Heart left ventricle (tissue), 16 donors: ENCODE results near the gene SOX18. TPM values are rescaled to one million over a fixed set of nuclear protein-coding genes. Genes with fewer than 3 reads are reported as not detected.

ENCODE experiments used
- ATAC-seq, 4 donors: fragments of 200-7000 bp; cut with Tn5 transposase; one replicate each; pipeline ENCODE4 v1.9.1; 2020 to 2022; ENCODE audit warnings: moderate library complexity in 4 of 4, mild to moderate bottlenecking in 3 of 4, moderate number of reproducible peaks in 1 of 4
- DNase-seq, 5 donors: peaks; one replicate each; pipeline ENCODE4 v3.0.0-alpha.2; 2020
- H3K27ac ChIP-seq, 12 donors: fragments of 200-600 bp; sonication (generic) in 4 of 12; one replicate each; pipeline versions ENCODE4 v1.5.0 to v1.8.0; 2016 to 2022; ENCODE audit warnings: mild to moderate bottlenecking in 2 of 12
- H3K27me3 ChIP-seq, 9 donors: fragments of 200-600 bp; sonication (generic) in 2 of 9; one replicate each; pipeline versions ENCODE4 v1.5.1 to v1.8.0; 2016 to 2022; ENCODE audit warnings: mild to moderate bottlenecking in 3 of 9
- H3K36me3 ChIP-seq, 9 donors: fragments of 200-600 bp; sonication (generic) in 2 of 9; one replicate each; pipeline versions ENCODE4 v1.5.0 to v1.8.0; 2018 to 2022; ENCODE audit warnings: mild to moderate bottlenecking in 2 of 9
- H3K4me1 ChIP-seq, 12 donors: fragments of 200-600 bp; sonication (generic) in 4 of 12; one replicate each; pipeline versions ENCODE4 v1.5.0 to v1.8.0; 2016 to 2022; ENCODE audit warnings: mild to moderate bottlenecking in 3 of 12
- H3K4me3 ChIP-seq, 12 donors: fragments of 200-600 bp; sonication (generic) in 4 of 12; one replicate each; pipeline versions ENCODE4 v1.5.0 to v1.8.0; 2017 to 2022; ENCODE audit warnings: mild to moderate bottlenecking in 9 of 12, moderate library complexity in 4 of 12
- H3K9me3 ChIP-seq, 12 donors: fragments of 200-600 bp; sonication (generic) in 4 of 12; one replicate each; pipeline versions ENCODE4 v1.5.0 to v1.8.0; 2016 to 2022; ENCODE audit warnings: mild to moderate bottlenecking in 1 of 12
- CTCF ChIP-seq, 12 donors: fragments of 200-600 bp; sonication (generic) in 4 of 12; IDR thresholded peaks; one replicate each; pipeline versions ENCODE4 v1.5.0 to v1.8.0; 2018 to 2022; ENCODE audit warnings: antibody characterized with exemption in 12 of 12, mild to moderate bottlenecking in 5 of 12
- POLR2A ChIP-seq, 2 donors: fragments of 450-650 bp; IDR thresholded peaks; one replicate each; pipeline ENCODE4 v1.6.1; 2017; ENCODE audit warnings: antibody characterized with exemption in 2 of 2, mild to moderate bottlenecking in 2 of 2, moderate library complexity in 2 of 2
- WGBS, 4 donors: extraction: QIAGEN DNeasy Blood & Tissue Kit in 2 of 4; methylation state at CpG; one replicate each; pipeline versions ENCODE4 v1.1.5 to v1.1.7; 2013 to 2018; 5-methylcytosine and 5-hydroxymethylcytosine counted together
- intact Hi-C, 10 donors: fragments of 100-400 bp; cut with DNase I; formaldehyde crosslinking; loops; one replicate each; pipeline versions ENCODE4 v1.11.1 to v1.14.2; 2022
- polyA plus RNA-seq, 2 donors: library from polyadenylated mRNA; stranded (reverse); fragments of 200-250 nt; gene quantifications; one replicate each; pipeline ENCODE4 v1.2.3, GENCODE V29; 2013
- total RNA-seq, 9 donors: library from RNA; depleted of rRNA in 2 of 9; stranded (reverse); fragments of >200 nt in 2 of 9; fragmentation: NEBNext Ultra II Directional in 3 of 9; extraction: Animal tissue kit (Norgen Biotek cat#: 25700) in 3 of 9; gene quantifications; one replicate each; pipeline versions ENCODE4 v1.1.0 to v1.2.4, GENCODE V29; 2016 to 2023
- donor health status: ischemic (EF 13 %, LVEDD 7.1; RV severe dilation, severe dysfunction).
- donor health status: healthy with polysubstance abuse.
- donor health status: DM: no; HTN: yes; CAD: no.
- donor health status: DM: no; HTN: no; CAD: no.
- donor health status: ischemic (EF 25% LVEDD 6.9; RV normal size, moderate dysfunction).
- donor health status: ischemic (EF 25% LVEDD 5.7; RV mildly dilated, moderate dysfunction).
- donor health status: healthy.
- donor health status: DM: yes; HTN: yes; CAD: no.
- donor health status: ischemic (EF 35%, LVEDD 5.7; RV mildly dilated, moderate dysfunction).
- donor health status: nonischemic (EF 11% LVEDD 7.7; RV severe dilation, severe dysfunction).
- donor health status: DM: yes; HTN: yes; CAD: no.
- donor health status: PGD.
- donor health status: ischemic (EF 29% LVEDD 5.4; RV normal size, mild dysfunction).
- donor health status: nonischemic (EF 23%, LVEDD 6.1; RV moderate dilation, normal function).

Gene SOX18
- total and polyA plus RNA-seq, 11 donors: 23.5 to 75.9 (median 48.2) TPM

GRCh38 chr20:64069209-64069613 is 19.8 kb upstream of the SOX18 start:
- DNase-seq: no peak
- H3K4me3 ChIP-seq: no peak overlapping the region
- H3K9me3 ChIP-seq: no peaks in the 10 kb centered on the region
- no peak for ATAC-seq
- peaks cover 0 to 27% (median 19%) of the 10 kb centered on the region in 9 donors for H3K36me3 ChIP-seq
- WGBS, 4 donors: 88 to 93% (median 93%) methylated on average over 8 to 20 of the region's 20 CpGs
- intact Hi-C loops: loop anchor here in 1 of 10 donors (10.0 kb wide), 1 partner anchor 174 kb away; the partner anchor contains the start of gene DNAJC5
- no peak for TF ChIP-seq CTCF (IDR thresholded peaks at IDR 0.05)
- TF ChIP-seq POLR2A (IDR thresholded peaks at IDR 0.05): no peak
- H3K4me1 ChIP-seq: peaks cover 0 to 27% (median 5%) of the 10 kb centered on the region in 12 donors
- no peaks in the 10 kb centered on the region for H3K27me3 ChIP-seq
- H3K27ac ChIP-seq: no peak overlapping the region

- no peak overlapping the region for H3K4me3 ChIP-seq
- H3K27ac ChIP-seq: no peak overlapping the region
- H3K27me3 ChIP-seq: no peaks in the 10 kb centered on the region
- no peak for ATAC-seq
- no peak for TF ChIP-seq CTCF (IDR thresholded peaks at IDR 0.05)
- no peak for TF ChIP-seq POLR2A (IDR thresholded peaks at IDR 0.05)
- H3K9me3 ChIP-seq: no peaks in the 10 kb centered on the region
- intact Hi-C loops: loop anchor here in 1 of 10 donors (10.0 kb wide), 1 partner anchor 174 kb away; the partner anchor contains the start of gene DNAJC5
- H3K36me3 ChIP-seq: peaks cover 0 to 21% (median 14%) of the 10 kb centered on the region in 9 donors
- DNase-seq: no peak
- WGBS, 4 donors: 78 to 92% (median 85%) methylated on average over 10 to 12 of the region's 12 CpGs
- H3K4me1 ChIP-seq: peaks cover 2 to 33% (median 11%) of the 10 kb centered on the region in 12 donors
Measured at GRCh38 chr20:64068386-64069208, 19.2 kb upstream of the SOX18 start.

- ATAC-seq (no peak), DNase-seq (no peak)
- H3K9me3 ChIP-seq: no peaks in the 10 kb centered on the region
- peaks cover 0 to 14% (median 8%) of the 10 kb centered on the region in 9 donors for H3K36me3 ChIP-seq
- intact Hi-C loops: loop anchor here in 1 of 10 donors (10.0 kb wide), 1 partner anchor 173 kb away; the partner anchor contains the start of gene DNAJC5
- H3K4me3 ChIP-seq: no peak overlapping the region
- TF ChIP-seq CTCF (IDR thresholded peaks at IDR 0.05) (no peak), POLR2A (IDR thresholded peaks at IDR 0.05) (no peak)
- H3K27ac ChIP-seq: no peak overlapping the region
- H3K27me3 ChIP-seq: no peaks in the 10 kb centered on the region
- peaks cover 2 to 35% (median 13%) of the 10 kb centered on the region in 12 donors for H3K4me1 ChIP-seq
- WGBS, 4 donors: 71 to 90% (median 78%) methylated on average over 4 to 12 of the region's 12 CpGs
Measured at GRCh38 chr20:64067733-64068307, 18.4 kb upstream of the SOX18 start.
